Spleen (tissue), 11 donors: ENCODE data around the gene TMX4. TPM values are rescaled to one million over a fixed set of nuclear protein-coding genes. Genes with fewer than 3 reads are reported as not detected.

Experiments
- DNase-seq: peaks from one replicate; pipeline ENCODE4 v3.0.0-alpha.2; 2020
- H3K27ac ChIP-seq, 8 donors: fragments of 200-600 bp; sonication (generic) in 7 of 8; 1 replicate in 4 of 8; 2 replicates in 4 of 8; pipeline versions ENCODE4 v1.5.0 to v1.8.0; 2016 to 2021; ENCODE audit warnings: inconsistent platforms in 4 of 8, mild to moderate bottlenecking in 4 of 8, moderate library complexity in 1 of 8
- H3K27me3 ChIP-seq, 7 donors: fragments of 200-600 bp; sonication (generic) in 6 of 7; replicated peaks in 1 of 7; 1 replicate in 4 of 7; 2 replicates in 3 of 7; pipeline versions ENCODE4 v1.5.0 to v1.8.0; 2016 to 2021; ENCODE audit warnings: inconsistent platforms in 3 of 7, mild to moderate bottlenecking in 1 of 7
- H3K36me3 ChIP-seq, 6 donors: fragments of 200-600 bp; sonication (generic) in 5 of 6; 1 replicate in 4 of 6; 2 replicates in 2 of 6; pipeline versions ENCODE4 v1.5.0 to v1.8.0; 2016 to 2021; ENCODE audit warnings: inconsistent platforms in 2 of 6
- H3K4me1 ChIP-seq, 6 donors: fragments of 200-600 bp; sonication (generic) in 5 of 6; 1 replicate in 3 of 6; 2 replicates in 3 of 6; pipeline versions ENCODE4 v1.5.0 to v1.8.0; 2016 to 2021; ENCODE audit warnings: inconsistent platforms in 3 of 6
- H3K4me3 ChIP-seq, 8 donors: fragments of 200-600 bp; sonication (generic) in 7 of 8; 1 replicate in 4 of 8; 2 replicates in 4 of 8; pipeline versions ENCODE4 v1.5.0 to v1.8.0; 2016 to 2021; ENCODE audit warnings: inconsistent platforms in 4 of 8, mild to moderate bottlenecking in 4 of 8, moderate library complexity in 2 of 8
- H3K9me3 ChIP-seq, 8 donors: fragments of 200-600 bp; sonication (generic) in 7 of 8; 1 replicate in 4 of 8; 2 replicates in 4 of 8; pipeline versions ENCODE4 v1.5.0 to v1.8.0; 2016 to 2021; ENCODE audit warnings: inconsistent platforms in 4 of 8
- CTCF ChIP-seq, 11 experiments: fragments of 200-600 bp in 7 of 11; fragments of 450-650 bp in 4 of 11; sonication (generic) in 4 of 11; IDR thresholded peaks in 8 of 11; conservative IDR thresholded peaks in 3 of 11; 1 replicate in 7 of 11; 2 replicates in 4 of 11; pipeline versions ENCODE4 v1.4.0 to v1.8.0; 2016 to 2021; ENCODE audit warnings: antibody characterized with exemption in 11 of 11, inconsistent platforms in 4 of 11, mild to moderate bottlenecking in 1 of 11
- POLR2A ChIP-seq, 3 donors: fragments of 450-650 bp; IDR thresholded peaks; one replicate each; pipeline ENCODE4 v1.5.1; 2017; ENCODE audit warnings: antibody characterized with exemption in 3 of 3, mild to moderate bottlenecking in 1 of 3
- POLR2AphosphoS5 ChIP-seq, 3 donors: sonication (generic); formaldehyde crosslinking; IDR thresholded peaks; one replicate each; pipeline ENCODE4 v1.5.1; 2017; ENCODE audit warnings: antibody characterized with exemption in 3 of 3
- WGBS, 5 donors: extraction: QIAGEN DNeasy Blood & Tissue Kit in 3 of 5; methylation state at CpG; one replicate each; pipeline versions ENCODE4 v1.1.5 to v1.1.7; 2013 to 2018; 5-methylcytosine and 5-hydroxymethylcytosine counted together
- intact Hi-C: fragments of 100-400 bp; cut with DNase I; formaldehyde crosslinking; loops from one replicate; pipeline ENCODE4 v1.15.0; 2023; ENCODE audit warnings: low total_unique reads
- polyA plus RNA-seq, 3 donors: library from polyadenylated mRNA; stranded (reverse); fragments of 200-250 nt; gene quantifications; one replicate each; pipeline ENCODE4 v1.2.1, GENCODE V29; 2013
- total RNA-seq, 7 donors: library from RNA; depleted of rRNA in 3 of 7; stranded (reverse); fragments of >200 nt in 3 of 7; fragmentation: NEBNext Ultra II Directional in 4 of 7; extraction: Animal tissue kit (Norgen Biotek cat#: 25700) in 4 of 7; gene quantifications; one replicate each; pipeline versions ENCODE4 v1.1.0 to v1.2.1, GENCODE V29; 2016 to 2021
- donor health status: healthy with polysubstance abuse.
- donor health status: DM: no; HTN: no; CAD: no; lungs with moderate emphysema.
- donor health status: DM: no; HTN: no; CAD: no.
- donor health status: Bipolar disorder and iron deficiency.
- donor health status: healthy.
- donor health status: DM: no; HTN: no; CAD: no.
- donor health status: DM: yes; HTN: yes; CAD: no.

The TMX4 gene
- total and polyA plus RNA-seq, 10 donors: 7.5 to 56.3 (median 38.2) TPM

DNA sequence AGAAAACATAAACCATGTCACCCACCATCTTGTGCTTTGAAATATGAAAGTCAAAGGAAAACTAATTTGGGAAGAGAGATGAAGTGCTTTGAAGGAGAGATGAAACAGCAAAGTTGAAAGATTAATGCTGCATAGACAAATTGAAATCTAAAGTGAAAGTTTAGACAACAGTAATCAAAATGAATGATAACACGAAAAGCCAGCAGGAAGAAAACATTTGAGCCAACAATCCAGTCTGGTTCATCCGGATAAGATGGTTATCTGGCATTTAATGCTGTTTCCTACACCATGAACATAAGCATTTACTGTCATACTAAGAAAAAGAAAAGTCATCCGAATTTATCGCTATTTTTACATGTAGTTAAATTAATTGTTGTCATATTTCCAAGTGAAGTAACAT lies 79.9 kb downstream of the TMX4 start:
- H3K27me3 ChIP-seq: no peaks in the 10 kb centered on the region
- intact Hi-C loops: loop anchor here (5.0 kb wide), 1 partner anchor 783 kb away; no protein-coding TSS in a partner anchor
- DNase-seq: no peak
- peaks cover 0 to 10% (median 0%) of the 10 kb centered on the region in 6 donors for H3K4me1 ChIP-seq
- TF ChIP-seq POLR2AphosphoS5 (IDR thresholded peaks at IDR 0.05) (no peak), CTCF (IDR thresholded peaks at IDR 0.05 in 8 of 11, conservative IDR thresholded peaks at IDR 0.05 in 3 of 11) (no peak), POLR2A (IDR thresholded peaks at IDR 0.05) (no peak)
- no peak overlapping the region for H3K27ac ChIP-seq
- H3K36me3 ChIP-seq: no peaks in the 10 kb centered on the region
- no peaks in the 10 kb centered on the region for H3K9me3 ChIP-seq
- H3K4me3 ChIP-seq: no peak overlapping the region
- WGBS, 5 donors: 48 to 72% (median 55%) methylated on average over 4 of the region's 4 CpGs

GRCh38 chr20:7938058-7938457 lies 81.5 kb downstream of the TMX4 start:
- Histone ChIP-seq H3K36me3 (no peaks in the 10 kb centered on the region), H3K9me3 (no peaks in the 10 kb centered on the region), H3K4me3 (no peak overlapping the region), H3K4me1 (peaks cover 0 to 10% (median 0%) of the 10 kb centered on the region in 6 donors), H3K27ac (no peak overlapping the region), H3K27me3 (no peaks in the 10 kb centered on the region)
- TF ChIP-seq CTCF (IDR thresholded peaks at IDR 0.05 in 8 of 11, conservative IDR thresholded peaks at IDR 0.05 in 3 of 11): no peak
- no peak for TF ChIP-seq POLR2A (IDR thresholded peaks at IDR 0.05)
- no peak for TF ChIP-seq POLR2AphosphoS5 (IDR thresholded peaks at IDR 0.05)
- 88 to 92% (median 89%) methylated on average over 2 of the region's 2 CpGs for WGBS, 5 donors
- no peak for DNase-seq
- intact Hi-C loops: loop anchor here (5.0 kb wide), 1 partner anchor 784 kb away; no protein-coding TSS in a partner anchor

DNA sequence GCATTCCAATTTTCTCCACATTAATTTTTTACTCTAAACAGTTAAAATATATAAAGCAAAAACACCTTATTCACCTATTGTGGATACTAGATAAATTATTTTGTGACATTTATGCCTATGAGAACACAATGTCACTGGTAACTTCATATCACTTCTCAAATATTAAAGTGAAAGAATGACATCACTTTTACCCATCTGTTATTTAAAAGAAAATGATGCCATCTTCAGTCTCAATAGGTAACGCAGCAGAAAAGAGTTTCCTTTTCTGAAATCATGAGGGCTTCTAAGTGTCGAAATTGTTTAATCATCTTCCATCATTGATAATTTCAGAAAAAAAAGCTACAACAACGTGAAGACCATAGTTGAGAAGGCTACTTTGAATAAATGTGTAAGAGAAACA lies 82.2 kb downstream of the TMX4 start:
- TF ChIP-seq CTCF (IDR thresholded peaks at IDR 0.05 in 8 of 11, conservative IDR thresholded peaks at IDR 0.05 in 3 of 11): no peak
- TF ChIP-seq POLR2AphosphoS5 (IDR thresholded peaks at IDR 0.05): no peak
- TF ChIP-seq POLR2A (IDR thresholded peaks at IDR 0.05): no peak
- no peak for DNase-seq
- Histone ChIP-seq H3K4me1 (peaks cover 0 to 10% (median 0%) of the 10 kb centered on the region in 6 donors), H3K4me3 (no peak overlapping the region), H3K36me3 (no peaks in the 10 kb centered on the region), H3K9me3 (no peaks in the 10 kb centered on the region), H3K27me3 (no peaks in the 10 kb centered on the region), H3K27ac (no peak overlapping the region)
- WGBS, 5 donors: 78 to 94% (median 87%) methylated on average over 3 of the region's 3 CpGs
- intact Hi-C loops: loop anchor here (5.0 kb wide), 1 partner anchor 785 kb away; no protein-coding TSS in a partner anchor

DNA sequence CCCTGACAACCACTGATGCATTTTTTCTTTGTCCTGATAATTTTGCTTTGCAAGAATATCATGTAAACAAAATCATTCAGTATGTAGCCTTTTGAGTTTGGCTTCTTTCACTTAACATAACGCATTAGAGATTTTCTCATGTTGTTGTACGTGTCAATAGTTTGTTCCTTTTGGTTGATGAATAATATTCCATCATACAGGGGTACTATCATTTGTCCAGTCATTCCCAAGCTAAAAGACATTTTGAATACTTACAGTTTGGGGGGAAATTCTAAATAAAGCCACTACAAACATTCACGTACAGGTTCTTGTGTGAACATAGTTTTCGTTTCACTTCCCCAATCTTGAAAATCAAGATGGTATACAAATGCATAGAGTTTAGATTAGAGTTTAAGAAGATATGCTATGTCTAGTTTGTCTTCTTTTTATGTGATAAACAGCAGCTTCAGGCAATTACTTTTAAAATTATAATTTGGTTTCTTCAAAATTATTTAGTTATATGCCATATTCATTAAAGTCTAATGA lies 84.5 kb downstream of the TMX4 start:
- Histone ChIP-seq H3K4me3 (no peak overlapping the region), H3K4me1 (peaks cover 0 to 10% (median 0%) of the 10 kb centered on the region in 6 donors), H3K36me3 (no peaks in the 10 kb centered on the region), H3K27me3 (no peaks in the 10 kb centered on the region), H3K9me3 (no peaks in the 10 kb centered on the region), H3K27ac (no peak overlapping the region)
- intact Hi-C loops: loop anchor here (5.0 kb wide), 1 partner anchor 787 kb away; no protein-coding TSS in a partner anchor
- no peak for DNase-seq
- no peak for TF ChIP-seq POLR2AphosphoS5 (IDR thresholded peaks at IDR 0.05)
- no peak for TF ChIP-seq POLR2A (IDR thresholded peaks at IDR 0.05)
- WGBS, 5 donors: 64 to 79% (median 68%) methylated on average over 4 of the region's 4 CpGs
